HepG2 (cell line): ENCODE data around the gene SPIRE1. TPM values are rescaled to one million over a fixed set of nuclear protein-coding genes. Genes with fewer than 3 reads are reported as not detected.
A peak's percentile ranks its signal among the peaks of the same experiment; 100 is the strongest.

Source experiments
- ATAC-seq: fragments of 200-7000 bp; cut with Tn5 transposase; 3 replicates; pipeline ENCODE4 v1.9.1; 2020; ENCODE audit warnings: mild to moderate bottlenecking, moderate library complexity
- BruUV-seq: library from RNA; stranded (reverse); fragments of 400-500 nt; replicated peaks from 2 replicates; lab custom pipeline; 2021; lab: Mats Ljungman, UMichigan
- CTCF ChIA-PET: fragments of 300-600 bp; formaldehyde crosslinking; extraction: SDS; loops from one replicate; lab custom pipeline; 2021; ENCODE audit warnings: low total read pairs, inconsistent platforms, low intra/inter-chr PET ratio; lab: Yijun Ruan, JAX
- POLR2A ChIA-PET: fragments of 350-600 bp; sonication (Branson Sonifier 250); formaldehyde crosslinking; loops from one replicate; lab custom pipeline; 2020; ENCODE audit warnings: antibody characterized with exemption, inconsistent platforms; lab: Yijun Ruan, JAX
- DNase-seq: peaks from one replicate; pipeline ENCODE4 v3.0.0-alpha.2; 2015; ENCODE audit warnings: low spot score
- FAIRE-seq: peaks from 3 replicates; lab custom pipeline; 2011; peaks lifted over from hg19 to GRCh38; lab: Jason Lieb, UNC
- H2AFZ ChIP-seq: one replicate; pipeline ENCODE4 v1.6.1; 2011; ENCODE audit warnings: low read length, inconsistent platforms
- H3K27ac ChIP-seq: fragments of 300-600 bp; 3 replicates; pipeline ENCODE4 v1.8.0; 2011; ENCODE audit warnings: mixed run types, mild to moderate bottlenecking, mixed read lengths, low read length, inconsistent platforms; ENCODE audit not compliant: insufficient read depth; ENCODE audit errors: extremely low read length
- H3K27me3 ChIP-seq, 2 experiments: fragments of 200-600 bp in 1 of 2; 2 replicates in 1 of 2; 3 replicates in 1 of 2; pipeline versions ENCODE4 v1.6.0 to v1.8.0; 2011; ENCODE audit warnings: low read length in 2 of 2, mild to moderate bottlenecking in 2 of 2, moderate library complexity in 2 of 2, inconsistent platforms in 1 of 2; ENCODE audit not compliant: insufficient read depth in 2 of 2, control insufficient read depth in 1 of 2
- H3K36me3 ChIP-seq, 2 experiments: fragments of 200-600 bp in 1 of 2; replicated peaks in 1 of 2; 2 replicates in 1 of 2; 3 replicates in 1 of 2; pipeline versions ENCODE4 v1.5.1 to v1.8.0; 2011; ENCODE audit warnings: low read length in 2 of 2, inconsistent platforms in 1 of 2; ENCODE audit not compliant: insufficient read depth in 2 of 2, control insufficient read depth in 1 of 2
- H3K4me1 ChIP-seq: 2 replicates; pipeline ENCODE4 v1.5.1; 2012; ENCODE audit warnings: low read length, inconsistent platforms; ENCODE audit not compliant: insufficient read depth
- H3K4me2 ChIP-seq: 2 replicates; pipeline ENCODE4 v1.6.0; 2011; ENCODE audit warnings: low read depth, low read length, inconsistent platforms
- H3K4me3 ChIP-seq, 3 experiments: fragments of 200-600 bp in 1 of 3; sonication (generic), shearing (Covaris generic) in 1 of 3; replicated peaks in 1 of 3; 2 replicates each; pipeline ENCODE4 v1.5.1; 2011 to 2016; ENCODE audit warnings: low read length in 3 of 3, inconsistent platforms in 2 of 3, low read depth in 2 of 3, mild to moderate bottlenecking in 2 of 3, control low read depth in 1 of 3, mixed read lengths in 1 of 3; ENCODE audit not compliant: insufficient read depth in 1 of 3
- H3K79me2 ChIP-seq: one replicate; pipeline ENCODE4 v1.6.1; 2011; ENCODE audit warnings: low read length, inconsistent platforms; ENCODE audit not compliant: insufficient read depth
- H3K9ac ChIP-seq: 2 replicates; pipeline ENCODE4 v1.6.0; 2011; ENCODE audit warnings: mild to moderate bottlenecking, low read depth, low read length, inconsistent platforms; ENCODE audit not compliant: insufficient read depth
- H3K9me3 ChIP-seq: 2 replicates; pipeline ENCODE4 v1.5.1; 2012; ENCODE audit warnings: mild to moderate bottlenecking, low read length
- H4K20me1 ChIP-seq: 2 replicates; pipeline ENCODE4 v1.6.0; 2011; ENCODE audit warnings: inconsistent platforms, mild to moderate bottlenecking, low read length, moderate library complexity; ENCODE audit not compliant: insufficient read depth
- FOSL2 ChIP-seq: sonication (generic); formaldehyde crosslinking; IDR thresholded peaks from 2 replicates; pipeline ENCODE4 v1.4.0; 2020; ENCODE audit warnings: missing genetic modification reagents
- KLF12 ChIP-seq: sonication (generic); formaldehyde crosslinking; IDR thresholded peaks from 2 replicates; pipeline ENCODE4 v1.4.0; 2020; ENCODE audit warnings: missing genetic modification reagents, borderline replicate concordance
- KMT2B ChIP-seq: IDR thresholded peaks from 2 replicates; pipeline ENCODE4 v1.6.1; 2016; ENCODE audit warnings: missing genetic modification reagents, missing compliant biosample characterization
- MAFF ChIP-seq: IDR thresholded peaks from 2 replicates; pipeline ENCODE4 v1.6.1; 2011; ENCODE audit warnings: low read depth, low read length, improper control_type of control experiment
- MAFK ChIP-seq, 2 experiments: IDR thresholded peaks in 1 of 2; conservative IDR thresholded peaks in 1 of 2; 2 replicates each; pipeline ENCODE4 v1.6.1; 2011; ENCODE audit warnings: improper control_type of control experiment in 2 of 2, low read length in 2 of 2
- RARA ChIP-seq: IDR thresholded peaks from 2 replicates; pipeline ENCODE4 v1.6.1; 2016; ENCODE audit warnings: missing genetic modification reagents, missing compliant biosample characterization
- SOX13 ChIP-seq, 3 experiments: fragments of 450-650 bp in 1 of 3; sonication (generic) in 1 of 3; formaldehyde crosslinking in 1 of 3; IDR thresholded peaks in 2 of 3; conservative IDR thresholded peaks in 1 of 3; 2 replicates each; pipeline versions ENCODE4 v1.5.0 to v1.6.1; 2016 to 2020; ENCODE audit warnings: antibody characterized with exemption in 1 of 3, mild to moderate bottlenecking in 1 of 3, missing compliant biosample characterization in 1 of 3, missing genetic modification reagents in 1 of 3, moderate library complexity in 1 of 3
- SOX5 ChIP-seq: IDR thresholded peaks from 2 replicates; pipeline ENCODE4 v1.6.1; 2016; ENCODE audit warnings: borderline replicate concordance
- ZFP90 ChIP-seq: sonication (generic); formaldehyde crosslinking; IDR thresholded peaks from 2 replicates; pipeline ENCODE4 v1.8.0; 2022; ENCODE audit warnings: missing genetic modification reagents, mild to moderate bottlenecking, inconsistent platforms, borderline replicate concordance
- ZNF121 ChIP-seq: sonication (generic); formaldehyde crosslinking; IDR thresholded peaks from 2 replicates; pipeline ENCODE4 v1.5.0; 2020; ENCODE audit warnings: mild to moderate bottlenecking, missing genetic modification reagents
- WGBS: methylation state at CpG from one replicate; pipeline ENCODE4 v1.1.6; 2017; ENCODE audit warnings: low lambda C conversion rate; 5-methylcytosine and 5-hydroxymethylcytosine counted together
- in situ Hi-C: cut with HindIII; loops from 2 replicates; pipeline ENCODE4 v1.10.0; 2017; ENCODE audit warnings: low pct_unique_long_range_greater_than_20kb; ENCODE audit not compliant: extremely low pct_ligation_motif_present
- intact Hi-C: fragments of 100-400 bp; cut with micrococcal nuclease; formaldehyde crosslinking; loops from one replicate; pipeline ENCODE4 v1.10.0; 2022; ENCODE audit not compliant: unreplicated experiment
- polyA plus RNA-seq, 8 experiments: library from polyadenylated mRNA; depleted of rRNA in 3 of 8; stranded (reverse) in 7 of 8; unstranded in 1 of 8; fragments of >200 nt; fragmentation: Illumina TruSeq in 4 of 8; extraction: Trizol in 4 of 8; gene quantifications; 2 replicates each; pipeline versions ENCODE4 v1.2.1 to v1.2.3, GENCODE V29; 2011 to 2016; ENCODE audit warnings: low read depth in 4 of 8, missing spikeins in 1 of 8, mixed read lengths in 1 of 8; ENCODE audit not compliant: insufficient read depth in 1 of 8
- total RNA-seq, 5 experiments: library from RNA; depleted of rRNA; stranded (reverse); fragments of >200 nt; fragmentation: Illumina TruSeq; extraction: Trizol; gene quantifications; 2 replicates each; pipeline ENCODE4 v1.2.3, GENCODE V29; 2016; ENCODE audit warnings: low read depth in 1 of 5
- TF ChIP-seq, protein P1 (sequence below): sonication (generic); formaldehyde crosslinking; IDR thresholded peaks from 2 replicates; pipeline ENCODE4 v1.4.0; 2020; ENCODE audit warnings: missing genetic modification reagents, borderline replicate concordance
- TF ChIP-seq, protein P2 (sequence below), 2 experiments: sonication (generic) in 1 of 2; formaldehyde crosslinking in 1 of 2; IDR thresholded peaks; 2 replicates each; pipeline versions ENCODE4 v1.5.1 to v1.6.1; 2011 to 2020; ENCODE audit warnings: borderline replicate concordance in 1 of 2, low read depth in 1 of 2, low read length in 1 of 2, mild to moderate bottlenecking in 1 of 2, missing genetic modification reagents in 1 of 2, moderate library complexity in 1 of 2

Gene SPIRE1
- total and polyA plus RNA-seq, 2 of the 13 experiments (the other 11 are each of a cell fraction or from before 2014, with no cell fraction given) = 9.9 to 21.3 TPM

DNA sequence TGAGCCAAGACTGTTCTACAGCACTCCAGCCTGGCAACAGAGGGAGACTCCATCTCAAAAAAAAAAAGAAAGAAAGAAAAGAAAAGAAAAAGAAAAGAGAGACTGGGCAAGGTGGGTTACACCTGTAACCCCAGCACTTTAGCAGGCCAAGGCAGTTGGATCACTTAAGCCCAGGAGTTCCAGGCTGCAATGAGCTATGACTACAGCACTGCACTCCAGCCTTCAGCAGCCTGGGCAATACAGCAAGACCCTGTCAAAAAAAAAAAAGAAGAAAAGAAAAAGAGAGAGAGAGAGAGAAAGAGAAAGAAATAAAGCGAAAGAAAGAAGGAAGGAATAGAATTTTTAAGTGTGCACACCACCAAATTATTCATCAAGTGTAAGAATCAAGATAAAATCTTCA is 2.9 kb downstream of the SPIRE1 start:
- DNase-seq = no peak
- Histone ChIP-seq H3K4me1 (peaks cover 24% of the 10 kb centered on the region), H3K9ac (no peak overlapping the region), H3K9me3 (no peaks in the 10 kb centered on the region), H3K4me2 (no peak overlapping the region), H3K27ac (no peak overlapping the region), H3K27me3 (no peaks in the 10 kb centered on the region), H3K4me3 (no peak overlapping the region), H3K36me3 (no peaks in the 10 kb centered on the region), H4K20me1 (no peaks in the 10 kb centered on the region), H2AFZ (no peak overlapping the region), H3K79me2 (peaks cover 16% of the 10 kb centered on the region)
- TF ChIP-seq KMT2B (no peak), ZNF121 (CRISPR knock-in tag) (peak; percentile 67)
- TF ChIP-seq, protein P1, sequence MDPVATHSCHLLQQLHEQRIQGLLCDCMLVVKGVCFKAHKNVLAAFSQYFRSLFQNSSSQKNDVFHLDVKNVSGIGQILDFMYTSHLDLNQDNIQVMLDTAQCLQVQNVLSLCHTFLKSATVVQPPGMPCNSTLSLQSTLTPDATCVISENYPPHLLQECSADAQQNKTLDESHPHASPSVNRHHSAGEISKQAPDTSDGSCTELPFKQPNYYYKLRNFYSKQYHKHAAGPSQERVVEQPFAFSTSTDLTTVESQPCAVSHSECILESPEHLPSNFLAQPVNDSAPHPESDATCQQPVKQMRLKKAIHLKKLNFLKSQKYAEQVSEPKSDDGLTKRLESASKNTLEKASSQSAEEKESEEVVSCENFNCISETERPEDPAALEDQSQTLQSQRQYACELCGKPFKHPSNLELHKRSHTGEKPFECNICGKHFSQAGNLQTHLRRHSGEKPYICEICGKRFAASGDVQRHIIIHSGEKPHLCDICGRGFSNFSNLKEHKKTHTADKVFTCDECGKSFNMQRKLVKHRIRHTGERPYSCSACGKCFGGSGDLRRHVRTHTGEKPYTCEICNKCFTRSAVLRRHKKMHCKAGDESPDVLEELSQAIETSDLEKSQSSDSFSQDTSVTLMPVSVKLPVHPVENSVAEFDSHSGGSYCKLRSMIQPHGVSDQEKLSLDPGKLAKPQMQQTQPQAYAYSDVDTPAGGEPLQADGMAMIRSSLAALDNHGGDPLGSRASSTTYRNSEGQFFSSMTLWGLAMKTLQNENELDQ (CRISPR knock-in tag) = no peak
- ChIA-PET POLR2A (no interaction called here), CTCF (no interaction called here)
- no peak for ATAC-seq
- intact Hi-C loops (loop anchor here (5.0 kb wide), 3 partner anchors 193 to 373 kb away; no protein-coding TSS in a partner anchor), in situ Hi-C loops (loop anchor here (5.0 kb wide), 2 partner anchors 113 to 263 kb away; no protein-coding TSS in a partner anchor)
- no TSS peak for BruUV-seq
- FAIRE-seq = no peak
- 97% methylated on average over 1 of the region's 1 CpG for WGBS

DNA sequence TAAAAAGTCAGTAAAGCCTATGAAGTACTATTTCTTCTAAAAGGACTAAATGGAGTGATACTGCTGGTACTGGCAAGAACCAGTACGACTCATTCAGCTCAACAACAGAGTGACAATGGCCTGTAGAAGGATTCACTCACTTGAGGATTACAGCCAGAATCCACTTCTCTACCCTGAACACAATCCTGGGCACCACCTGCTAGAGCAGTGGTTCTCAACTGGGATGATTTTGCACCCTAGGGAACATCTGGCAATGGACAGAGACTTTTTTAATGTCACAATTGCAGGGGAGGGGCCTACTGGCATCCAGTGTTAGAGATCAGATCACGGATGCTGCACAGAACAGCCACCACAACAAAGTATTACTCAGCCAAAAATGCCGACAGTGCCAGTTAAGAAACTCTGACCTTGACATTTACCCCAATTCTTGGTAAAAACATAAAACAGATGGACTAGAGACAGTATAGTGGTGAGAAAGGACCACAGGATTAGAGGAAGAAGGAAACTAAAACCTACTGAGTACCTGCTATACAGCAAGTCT is 5.0 kb downstream of the SPIRE1 start:
- Histone ChIP-seq H3K4me3 (no peak overlapping the region), H3K9ac (no peak overlapping the region), H3K27ac (no peak overlapping the region), H4K20me1 (no peaks in the 10 kb centered on the region), H3K4me1 (peaks cover 24% of the 10 kb centered on the region), H3K4me2 (no peak overlapping the region), H2AFZ (no peak overlapping the region), H3K36me3 (peaks cover 0 to 4% of the 10 kb centered on the region in 2 experiments; a peak in 1 of 5 replicates), H3K79me2 (peaks cover 25% of the 10 kb centered on the region), H3K27me3 (no peaks in the 10 kb centered on the region), H3K9me3 (no peaks in the 10 kb centered on the region)
- DNase-seq = peak; percentile 40
- no peak for FAIRE-seq
- POLR2A ChIA-PET = interaction anchor here (1.0 kb wide), 1 partner anchor 13 kb away, joined by 3 read pairs; no protein-coding TSS in a partner anchor
- intact Hi-C loops = no loop called here
- no TSS peak for BruUV-seq
- CTCF ChIA-PET = no interaction called here
- 45% methylated on average over 3 of the region's 3 CpGs for WGBS
- no peak for ATAC-seq
- in situ Hi-C loops = no loop called here
- TF ChIP-seq, protein P2, sequence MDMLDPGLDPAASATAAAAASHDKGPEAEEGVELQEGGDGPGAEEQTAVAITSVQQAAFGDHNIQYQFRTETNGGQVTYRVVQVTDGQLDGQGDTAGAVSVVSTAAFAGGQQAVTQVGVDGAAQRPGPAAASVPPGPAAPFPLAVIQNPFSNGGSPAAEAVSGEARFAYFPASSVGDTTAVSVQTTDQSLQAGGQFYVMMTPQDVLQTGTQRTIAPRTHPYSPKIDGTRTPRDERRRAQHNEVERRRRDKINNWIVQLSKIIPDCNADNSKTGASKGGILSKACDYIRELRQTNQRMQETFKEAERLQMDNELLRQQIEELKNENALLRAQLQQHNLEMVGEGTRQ (IDR thresholded peaks at IDR 0.05; ENCODE audit: low read depth, low read length) = no peak
- TF ChIP-seq, protein P2 (CRISPR knock-in tag; IDR thresholded peaks at IDR 0.05; ENCODE audit: borderline replicate concordance) = no peak
- TF ChIP-seq ZFP90 (CRISPR knock-in tag) (no peak), FOSL2 (CRISPR knock-in tag) (0 out of 2 replicates have a peak, but pooled peaks have one; percentile 29), SOX5 (0 out of 2 replicates have a peak, but pooled peaks have one; percentile 21), KLF12 (CRISPR knock-in tag) (no peak), MAFF (peak; percentile 61), RARA (0 out of 2 replicates have a peak, but pooled peaks have one; percentile 18), SOX13 (IDR thresholded peaks at IDR 0.05) (no peak), SOX13 (CRISPR knock-in tag; conservative IDR thresholded peaks at IDR 0.05 in 1 of 2, IDR thresholded peaks at IDR 0.05 in 1 of 2) (0 out of 4 replicates have a peak, but pooled peaks of 1 of the 2 experiments have one; percentile 9), MAFK (conservative IDR thresholded peaks at IDR 0.05 in 1 of 2, IDR thresholded peaks at IDR 0.05 in 1 of 2; ENCODE audit: low read length in 2 of 2) (peak; percentile 29 to 61; a peak in 3 of 4 replicates)
